ENCODE data around the gene TUBA1A.

GRCh38 chr12:49137476-49137875 lies 51.4 kb downstream of the TUBA1A start:
- TF ChIP-seq EZH2phosphoT487 (IDR thresholded peaks at IDR 0.05; ENCODE audit: insufficient read depth, low read depth) = no peak
- no peak for TF ChIP-seq EZH2 (IDR thresholded peaks at IDR 0.05; ENCODE audit: insufficient read depth, poor library complexity, severe bottlenecking)

All from GM23248 (cell line).